PC-9 (cell line): ENCODE measurements around the gene SELENOS. TPM values are rescaled to one million over a fixed set of nuclear protein-coding genes. Genes with fewer than 3 reads are reported as not detected.
A peak's percentile ranks its signal among the peaks of the same experiment; 100 is the strongest.

Source experiments
- BruUV-seq: library from RNA; stranded (reverse); fragments of 400-500 nt; replicated peaks from 2 replicates; lab custom pipeline; 2021; lab: Mats Ljungman, UMichigan
- CTCF ChIA-PET: fragments of 300-600 bp; sonication (Branson Sonifier 250); formaldehyde crosslinking; loops from one replicate; lab custom pipeline; 2022; ENCODE audit warnings: antibody characterized with exemption; lab: Charles Lee
- POLR2A ChIA-PET: fragments of 300-600 bp; sonication (Branson Sonifier 250); formaldehyde crosslinking; loops from one replicate; lab custom pipeline; 2022; ENCODE audit warnings: antibody characterized with exemption; ENCODE audit not compliant: unreplicated experiment; lab: Charles Lee
- DNase-seq, 2 experiments: peaks; one replicate each; pipeline versions ENCODE4 v3.0.0 to v3.0.0-alpha.2; 2015 to 2022; ENCODE audit warnings: mixed read lengths in 1 of 2
- H2AFZ ChIP-seq: fragments of 200-600 bp; sonication (generic); 2 replicates; pipeline ENCODE4 v1.8.1; 2017; ENCODE audit warnings: antibody characterized with exemption
- H3F3A ChIP-seq: fragments of 200-600 bp; sonication (generic); 2 replicates; pipeline ENCODE4 v1.8.1; 2017; ENCODE audit warnings: antibody characterized with exemption, mild to moderate bottlenecking, low read depth; ENCODE audit not compliant: insufficient read depth
- H3K27ac ChIP-seq: fragments of 200-600 bp; sonication (generic); 2 replicates; pipeline ENCODE4 v1.6.1; 2016; ENCODE audit warnings: mixed run types
- H3K27me3 ChIP-seq: fragments of 200-600 bp; sonication (generic); 2 replicates; pipeline ENCODE4 v1.6.1; 2016; ENCODE audit warnings: low read depth, mixed run types; ENCODE audit not compliant: insufficient read depth
- H3K36me3 ChIP-seq: fragments of 200-600 bp; sonication (generic); 2 replicates; pipeline ENCODE4 v1.6.1; 2016; ENCODE audit warnings: low read depth, mixed run types
- H3K4me1 ChIP-seq: fragments of 200-600 bp; sonication (generic); replicated peaks from 2 replicates; pipeline ENCODE4 v1.6.1; 2016; ENCODE audit warnings: mixed run types; ENCODE audit not compliant: insufficient read depth
- H3K4me2 ChIP-seq: fragments of 200-600 bp; sonication (generic); 2 replicates; pipeline ENCODE4 v1.6.1; 2017; ENCODE audit warnings: mixed run types
- H3K4me3 ChIP-seq: fragments of 200-600 bp; sonication (generic); 2 replicates; pipeline ENCODE4 v1.6.1; 2016; ENCODE audit warnings: mixed run types
- H3K79me2 ChIP-seq: fragments of 200-600 bp; sonication (generic); 2 replicates; pipeline ENCODE4 v1.6.1; 2017; ENCODE audit warnings: low read depth, mixed run types
- H3K9me2 ChIP-seq: fragments of 200-600 bp; sonication (generic); 2 replicates; pipeline ENCODE4 v1.8.1; 2017; ENCODE audit warnings: mild to moderate bottlenecking; ENCODE audit not compliant: insufficient read depth
- H3K9me3 ChIP-seq: fragments of 200-600 bp; sonication (generic); 2 replicates; pipeline ENCODE4 v1.8.1; 2016; ENCODE audit warnings: low read depth; ENCODE audit not compliant: insufficient read depth
- H4K20me1 ChIP-seq: fragments of 200-600 bp; sonication (generic); 2 replicates; pipeline ENCODE4 v1.8.1; 2017; ENCODE audit not compliant: insufficient read depth
- EZH2 ChIP-seq: fragments of 200-600 bp; sonication (generic); IDR thresholded peaks from 2 replicates; pipeline ENCODE4 v1.8.0; 2017; ENCODE audit warnings: antibody characterized with exemption, low read depth
- intact Hi-C: fragments of 100-400 bp; cut with micrococcal nuclease; formaldehyde crosslinking; loops from one replicate; pipeline ENCODE4 v1.10.0; 2022; ENCODE audit not compliant: unreplicated experiment
- total RNA-seq: library from RNA; stranded (reverse); gene quantifications from 2 replicates; pipeline ENCODE4 v1.2.3, GENCODE V29; 2021
- TF ChIP-seq, protein P1 (sequence below): fragments of 200-600 bp; sonication (generic); conservative IDR thresholded peaks from 2 replicates; pipeline ENCODE4 v1.6.1; 2017; ENCODE audit warnings: mixed run types, antibody characterized with exemption, mild to moderate bottlenecking, moderate library complexity

The SELENOS gene
- total RNA-seq, 1 experiment from 2014 or later, result 28.6 TPM

DNA sequence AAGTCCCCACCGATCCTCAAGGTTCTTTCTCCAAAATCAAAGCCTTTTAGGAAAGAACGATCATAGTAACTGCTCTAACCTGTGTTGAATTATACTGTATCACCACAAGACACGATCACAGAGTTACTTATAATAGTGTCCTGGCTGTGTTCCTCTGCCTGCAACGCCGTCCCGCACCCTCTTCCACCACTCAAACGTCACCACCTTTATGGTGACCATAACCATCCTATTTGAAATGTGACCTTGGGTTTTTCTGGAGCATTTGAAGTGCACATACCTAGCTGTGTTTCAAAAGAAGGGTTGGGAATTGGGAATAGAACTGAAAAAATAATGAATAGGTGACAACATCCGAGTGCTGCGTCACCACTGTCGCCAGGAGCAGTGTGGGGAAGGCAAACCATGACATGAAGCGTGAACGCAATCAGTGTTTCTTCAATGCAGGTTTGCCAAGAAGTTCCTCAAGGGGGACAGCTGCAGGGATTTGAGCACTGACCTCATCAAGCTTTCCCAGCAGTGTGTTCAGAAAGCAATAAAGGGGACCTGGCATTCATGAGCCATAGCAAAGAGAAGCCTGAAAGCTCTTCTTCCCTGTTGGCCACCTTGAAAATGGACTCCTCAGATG is 769 bp upstream of the SELENOS start:
- ChIA-PET POLR2A (no interaction called here), CTCF (no interaction called here)
- Histone ChIP-seq H4K20me1 (peaks cover 10% of the 10 kb centered on the region), H3K4me2 (peak overlapping the region; percentile 87), H3K27ac (no peak overlapping the region), H3K9me3 (no peaks in the 10 kb centered on the region), H3K79me2 (peaks cover 24% of the 10 kb centered on the region), H3K4me3 (peak overlapping the region; percentile 81; the same call in 1 of the 2 replicates), H3K36me3 (peaks cover 26% of the 10 kb centered on the region; the same call in 1 of the 2 replicates), H3K9me2 (no peaks in the 10 kb centered on the region), H2AFZ (peak overlapping the region; percentile 82), H3K4me1 (peaks cover 18% of the 10 kb centered on the region), H3K27me3 (no peaks in the 10 kb centered on the region), H3F3A (peaks cover 23% of the 10 kb centered on the region)
- no peak for TF ChIP-seq EZH2
- TF ChIP-seq, protein P1, sequence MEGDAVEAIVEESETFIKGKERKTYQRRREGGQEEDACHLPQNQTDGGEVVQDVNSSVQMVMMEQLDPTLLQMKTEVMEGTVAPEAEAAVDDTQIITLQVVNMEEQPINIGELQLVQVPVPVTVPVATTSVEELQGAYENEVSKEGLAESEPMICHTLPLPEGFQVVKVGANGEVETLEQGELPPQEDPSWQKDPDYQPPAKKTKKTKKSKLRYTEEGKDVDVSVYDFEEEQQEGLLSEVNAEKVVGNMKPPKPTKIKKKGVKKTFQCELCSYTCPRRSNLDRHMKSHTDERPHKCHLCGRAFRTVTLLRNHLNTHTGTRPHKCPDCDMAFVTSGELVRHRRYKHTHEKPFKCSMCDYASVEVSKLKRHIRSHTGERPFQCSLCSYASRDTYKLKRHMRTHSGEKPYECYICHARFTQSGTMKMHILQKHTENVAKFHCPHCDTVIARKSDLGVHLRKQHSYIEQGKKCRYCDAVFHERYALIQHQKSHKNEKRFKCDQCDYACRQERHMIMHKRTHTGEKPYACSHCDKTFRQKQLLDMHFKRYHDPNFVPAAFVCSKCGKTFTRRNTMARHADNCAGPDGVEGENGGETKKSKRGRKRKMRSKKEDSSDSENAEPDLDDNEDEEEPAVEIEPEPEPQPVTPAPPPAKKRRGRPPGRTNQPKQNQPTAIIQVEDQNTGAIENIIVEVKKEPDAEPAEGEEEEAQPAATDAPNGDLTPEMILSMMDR, result no peak
- no TSS peak for BruUV-seq
- intact Hi-C loops, result loop anchor here (1.0 kb wide), 1 partner anchor 27 kb away; no protein-coding TSS in a partner anchor
- DNase-seq, result no peak

DNA sequence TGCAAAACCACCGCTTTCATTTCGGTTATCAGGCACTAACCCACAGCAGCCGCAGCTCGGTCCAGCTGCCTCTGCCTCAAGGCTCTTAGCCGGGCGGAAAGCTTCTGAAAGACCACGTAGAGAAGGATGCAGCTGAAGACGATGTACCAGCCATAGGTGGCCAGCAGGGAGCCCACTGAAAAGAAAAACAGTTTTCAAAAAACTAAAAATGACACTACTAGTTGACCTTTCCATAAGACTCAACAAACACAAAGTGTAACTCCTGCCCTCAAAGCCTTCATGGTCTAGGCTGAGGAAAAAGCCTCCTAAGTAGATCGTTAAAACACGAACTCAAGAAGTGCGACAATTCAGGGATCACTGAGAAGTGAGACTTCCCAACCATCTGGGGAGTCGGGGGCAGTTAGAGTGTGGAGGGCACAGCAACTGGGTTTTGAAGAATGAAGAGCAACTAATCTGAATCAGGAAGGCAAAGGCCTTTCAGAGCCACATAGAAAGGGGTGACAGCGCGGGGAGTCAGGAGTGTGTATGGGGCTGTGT is 716 bp downstream of the SELENOS start:
- no peak for TF ChIP-seq EZH2
- TF ChIP-seq, protein P1, result peak; percentile 52; the same call in 1 of the 2 replicates
- Histone ChIP-seq H3F3A (peaks cover 24% of the 10 kb centered on the region; the same call in 1 of the 2 replicates), H3K4me1 (peaks cover 18% of the 10 kb centered on the region), H3K79me2 (peaks cover 24% of the 10 kb centered on the region), H3K9me2 (no peaks in the 10 kb centered on the region), H3K4me3 (peak overlapping the region; percentile 81), H3K9me3 (no peaks in the 10 kb centered on the region), H3K27ac (peak overlapping the region; percentile 47; the same call in 1 of the 2 replicates), H3K4me2 (peak overlapping the region; percentile 87), H2AFZ (peak overlapping the region; percentile 70), H3K36me3 (peaks cover 28% of the 10 kb centered on the region), H4K20me1 (peaks cover 14% of the 10 kb centered on the region), H3K27me3 (no peaks in the 10 kb centered on the region)
- BruUV-seq, result no TSS peak
- intact Hi-C loops, result loop anchor here (1.0 kb wide), 1 partner anchor 25 kb away; no protein-coding TSS in a partner anchor
- POLR2A ChIA-PET, result no interaction called here
- CTCF ChIA-PET, result no interaction called here
- no peak for DNase-seq

DNA sequence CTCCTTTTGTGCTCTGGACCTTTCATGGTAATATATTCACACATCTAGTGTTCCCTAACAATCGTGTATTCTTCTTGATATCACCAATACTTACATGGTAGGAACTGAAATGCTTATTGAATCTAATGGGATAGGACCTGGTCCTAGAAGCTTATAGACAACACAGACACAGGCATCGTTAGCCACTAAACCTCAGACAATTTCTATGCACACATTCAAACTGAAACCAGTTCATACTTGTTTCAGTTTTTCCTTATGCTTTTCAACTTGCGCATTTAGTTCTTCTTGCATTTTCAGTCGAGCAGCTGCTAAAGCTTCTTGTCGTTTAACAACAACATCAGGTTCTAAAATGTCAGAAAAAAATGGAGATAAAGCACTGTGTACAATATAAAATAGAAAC is 2.3 kb downstream of the SELENOS start:
- no peak overlapping the region for H2AFZ ChIP-seq
- H3K27me3 ChIP-seq, result no peaks in the 10 kb centered on the region
- peaks cover 29% of the 10 kb centered on the region for H3K36me3 ChIP-seq
- H3K4me1 ChIP-seq, result peaks cover 18% of the 10 kb centered on the region
- peaks cover 24% of the 10 kb centered on the region for H3K79me2 ChIP-seq
- intact Hi-C loops, result no loop called here
- peaks cover 27% of the 10 kb centered on the region; the same call in 1 of the 2 replicates for H3F3A ChIP-seq
- no peak for TF ChIP-seq EZH2
- ChIA-PET POLR2A (no interaction called here), CTCF (no interaction called here)
- BruUV-seq, result no TSS peak
- no peak overlapping the region for H3K4me2 ChIP-seq
- no peak for DNase-seq
- no peak overlapping the region for H3K27ac ChIP-seq
- no peaks in the 10 kb centered on the region for H3K9me2 ChIP-seq
- H3K4me3 ChIP-seq, result no peak overlapping the region
- no peaks in the 10 kb centered on the region for H3K9me3 ChIP-seq
- H4K20me1 ChIP-seq, result peaks cover 14% of the 10 kb centered on the region
